ENCODE results near the gene PKNOX2. TPM values are rescaled to one million over a fixed set of nuclear protein-coding genes. Genes with fewer than 3 reads are reported as not detected.

The PKNOX2 gene
- total and polyA plus RNA-seq, 10 donors, result 0.80 to 8.9 (median 3.5) TPM

- DNase-seq, result peak; percentile 59
- peaks cover 7 to 41% (median 21%) of the 10 kb centered on the region in 6 donors for H3K4me1 ChIP-seq
- peak overlapping the region; percentile 19 to 75 (median 54) for H3K27ac ChIP-seq
- WGBS, 5 donors, result 45 to 62% (median 54%) methylated on average over 18 of the region's 18 CpGs
- H3K4me3 ChIP-seq, result no peak overlapping the region
- intact Hi-C loops (cut with DNase I; ENCODE audit: low total_unique reads), result no loop called here
- peaks cover 0 to 9% (median 0%) of the 10 kb centered on the region in 7 donors for H3K27me3 ChIP-seq (replicated peaks in 1 of 7)
- TF ChIP-seq CTCF (IDR thresholded peaks at IDR 0.05 in 8 of 11, conservative IDR thresholded peaks at IDR 0.05 in 3 of 11), result no peak
- no peak for TF ChIP-seq POLR2A (IDR thresholded peaks at IDR 0.05)
- peak in 1 of 3 donors; percentile 42 for TF ChIP-seq POLR2AphosphoS5 (IDR thresholded peaks at IDR 0.05)
- no peaks in the 10 kb centered on the region for H3K36me3 ChIP-seq
- H3K9me3 ChIP-seq, result no peaks in the 10 kb centered on the region
Observed at GRCh38 chr11:125214601-125215565, 50.3 kb downstream of the PKNOX2 start.

- intact Hi-C loops (cut with DNase I; ENCODE audit: low total_unique reads), result no loop called here
- Histone ChIP-seq H3K4me1 (peaks cover 7 to 39% (median 19%) of the 10 kb centered on the region in 6 donors), H3K9me3 (no peaks in the 10 kb centered on the region), H3K27ac (peak overlapping the region in 4 of 8 donors; percentile 13 to 59 (median 44)), H3K36me3 (no peaks in the 10 kb centered on the region), H3K27me3 (replicated peaks in 1 of 7) (peaks cover 0 to 7% (median 0%) of the 10 kb centered on the region in 7 donors), H3K4me3 (no peak overlapping the region)
- TF ChIP-seq POLR2AphosphoS5 (IDR thresholded peaks at IDR 0.05) (no peak), CTCF (IDR thresholded peaks at IDR 0.05 in 8 of 11, conservative IDR thresholded peaks at IDR 0.05 in 3 of 11) (no peak), POLR2A (IDR thresholded peaks at IDR 0.05) (no peak)
- DNase-seq, result no peak
- 47 to 66% (median 53%) methylated on average over 4 to 6 of the region's 6 CpGs for WGBS, 5 donors
Observed at GRCh38 chr11:125215976-125216375, 51.4 kb downstream of the PKNOX2 start.

- 73 to 85% (median 76%) methylated on average over 4 of the region's 4 CpGs for WGBS, 5 donors
Observed at GRCh38 chr11:125218336-125218735, 53.8 kb downstream of the PKNOX2 start.

More at GRCh38 chr11:125218336-125218735, 53.8 kb downstream of the PKNOX2 start:
- no peaks in the 10 kb centered on the region for H3K9me3 ChIP-seq
- H3K4me3 ChIP-seq, result no peak overlapping the region
- TF ChIP-seq POLR2A (IDR thresholded peaks at IDR 0.05) (no peak), POLR2AphosphoS5 (IDR thresholded peaks at IDR 0.05) (no peak), CTCF (IDR thresholded peaks at IDR 0.05 in 8 of 11, conservative IDR thresholded peaks at IDR 0.05 in 3 of 11) (no peak)
- DNase-seq, result no peak
- H3K27me3 ChIP-seq (replicated peaks in 1 of 7), result peaks cover 0 to 6% (median 0%) of the 10 kb centered on the region in 7 donors
- no peaks in the 10 kb centered on the region for H3K36me3 ChIP-seq
- peaks cover 7 to 31% (median 18%) of the 10 kb centered on the region in 6 donors for H3K4me1 ChIP-seq
- H3K27ac ChIP-seq, result no peak overlapping the region
- intact Hi-C loops (cut with DNase I; ENCODE audit: low total_unique reads), result no loop called here
